HEK293T (cell line): Measurements from ENCODE around the gene FRG2B.
"Not testable (repeated sequence)": the region's sequence is repeated elsewhere in the genome, so short reads cannot be mapped to it uniquely, and the experiment has no call there.

Experiments used
- ARNT ChIP-seq: fragments of 450-650 bp; IDR thresholded peaks from 2 replicates; pipeline ENCODE4 v1.6.1; 2017; ENCODE audit warnings: mild to moderate bottlenecking
- CTBP1 ChIP-seq: fragments of 450-650 bp; IDR thresholded peaks from 2 replicates; pipeline ENCODE4 v1.6.1; 2016; ENCODE audit warnings: borderline replicate concordance
- FOXA1 ChIP-seq: fragments of 450-650 bp; IDR thresholded peaks from 2 replicates; pipeline ENCODE4 v1.6.1; 2016; ENCODE audit warnings: mild to moderate bottlenecking
- FOXK2 ChIP-seq: fragments of 450-650 bp; IDR thresholded peaks from 2 replicates; pipeline ENCODE4 v1.6.1; 2016; ENCODE audit warnings: mild to moderate bottlenecking
- HDGF ChIP-seq: fragments of 450-650 bp; IDR thresholded peaks from 2 replicates; pipeline ENCODE4 v1.6.1; 2017; ENCODE audit warnings: antibody characterized with exemption, borderline replicate concordance
- LEF1 ChIP-seq: fragments of 450-650 bp; IDR thresholded peaks from 2 replicates; pipeline ENCODE4 v1.6.1; 2017; ENCODE audit warnings: mild to moderate bottlenecking, borderline replicate concordance
- NFRKB ChIP-seq: fragments of 450-650 bp; IDR thresholded peaks from 2 replicates; pipeline ENCODE4 v1.6.1; 2016; ENCODE audit warnings: mild to moderate bottlenecking, moderate library complexity
- SP1 ChIP-seq: fragments of 450-650 bp; IDR thresholded peaks from 2 replicates; pipeline ENCODE4 v1.6.1; 2017
- ZNF384 ChIP-seq: fragments of 450-650 bp; IDR thresholded peaks from 2 replicates; pipeline ENCODE4 v1.6.1; 2016
- TF ChIP-seq, protein P1 (sequence below): fragments of 450-650 bp; IDR thresholded peaks from 2 replicates; pipeline ENCODE4 v1.6.1; 2016

DNA sequence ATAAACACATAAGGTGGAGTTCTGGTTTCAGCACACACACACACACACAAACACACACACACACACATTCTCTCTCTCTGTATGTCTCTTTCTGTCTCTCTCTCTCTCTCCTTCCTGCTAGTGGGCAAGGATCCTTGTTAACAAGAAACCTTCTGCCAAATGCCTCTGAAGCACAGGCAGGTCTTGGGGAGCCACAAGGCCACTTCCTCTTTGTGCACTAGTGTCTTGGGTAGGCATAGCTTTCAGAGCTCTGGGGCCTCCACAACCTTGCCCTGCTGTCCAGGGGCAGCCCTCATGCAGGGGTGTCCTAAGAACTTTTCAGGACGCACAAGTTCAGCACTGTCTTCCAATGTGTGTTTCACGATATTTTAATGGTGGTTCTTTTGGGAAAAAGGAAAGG, 34.5 kb upstream of the FRG2B start:
- not testable (repeated sequence) for TF ChIP-seq SP1, LEF1, FOXA1, HDGF, NFRKB, CTBP1, FOXK2, ARNT, ZNF384
- TF ChIP-seq, protein P1, sequence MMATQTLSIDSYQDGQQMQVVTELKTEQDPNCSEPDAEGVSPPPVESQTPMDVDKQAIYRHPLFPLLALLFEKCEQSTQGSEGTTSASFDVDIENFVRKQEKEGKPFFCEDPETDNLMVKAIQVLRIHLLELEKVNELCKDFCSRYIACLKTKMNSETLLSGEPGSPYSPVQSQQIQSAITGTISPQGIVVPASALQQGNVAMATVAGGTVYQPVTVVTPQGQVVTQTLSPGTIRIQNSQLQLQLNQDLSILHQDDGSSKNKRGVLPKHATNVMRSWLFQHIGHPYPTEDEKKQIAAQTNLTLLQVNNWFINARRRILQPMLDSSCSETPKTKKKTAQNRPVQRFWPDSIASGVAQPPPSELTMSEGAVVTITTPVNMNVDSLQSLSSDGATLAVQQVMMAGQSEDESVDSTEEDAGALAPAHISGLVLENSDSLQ, result not testable (repeated sequence)
